Activated effector memory CD4-positive, alpha-beta T cell treated with Interleukin-2 at 50 U/mL for 16 hours (primary cell): ENCODE results near the gene ABCB6.
A peak's percentile ranks its signal among the peaks of the same experiment; 100 is the strongest.

Experiments
- DNase-seq: peaks from one replicate; pipeline ENCODE4 v3.0.0-alpha.2; 2020

The ABCB6 gene

GRCh38 chr2:219245148-219245898, 26.6 kb upstream of the ABCB6 start, which contains the start of the genes GLB1L and STK16:
Gene GLB1L, minus strand, starts transcription at chr2:219245444. Its CDS starts 1,871 bp downstream, at chr2:219243573.
Gene STK16, plus strand, starts transcription at chr2:219245479. Its CDS starts 521 bp downstream, at chr2:219246000.
- DNase-seq = peak; percentile 82

- no peak for DNase-seq
Measured at GRCh38 chr2:219244789-219245147, 26.0 kb upstream of the ABCB6 start.

DNA sequence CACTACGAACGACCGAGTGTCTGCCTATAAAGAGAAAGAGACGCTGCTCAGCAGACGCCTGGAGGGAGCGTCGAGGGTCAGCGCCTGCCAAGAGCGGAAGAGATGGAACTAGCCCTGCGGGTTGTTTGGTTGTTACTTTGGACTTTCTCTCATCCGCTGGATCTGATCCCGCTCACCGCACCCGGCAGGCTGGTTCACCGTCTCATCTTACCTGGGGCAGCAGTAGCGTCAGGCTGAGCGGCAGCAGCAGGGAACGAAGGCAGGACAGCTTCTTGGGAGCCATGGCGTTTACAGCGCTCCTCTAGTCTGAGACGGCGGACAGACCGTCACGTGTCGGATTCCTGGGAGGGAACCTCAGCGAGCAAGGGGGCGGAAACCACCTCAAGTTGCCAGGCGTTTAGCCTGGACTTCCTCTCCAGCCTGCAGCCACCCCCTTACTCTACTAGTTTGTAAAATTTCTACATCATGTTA, 24.6 kb upstream of the ABCB6 start:
- no peak for DNase-seq

- no peak for DNase-seq
Measured at GRCh38 chr2:219234331-219234730, 15.6 kb upstream of the ABCB6 start.

- peak; percentile 30 for DNase-seq
Measured at GRCh38 chr2:219230059-219230540, 11.3 kb upstream of the ABCB6 start.

GRCh38 chr2:219229305-219230058, 10.7 kb upstream of the ABCB6 start, which contains the start of the genes ANKZF1 and ATG9A:
Gene ANKZF1, plus strand, starts transcription at chr2:219229806. Its CDS starts 452 bp downstream, at chr2:219230258.
Gene ATG9A, minus strand, starts transcription at chr2:219229636. Its CDS starts 1,612 bp downstream, at chr2:219228024.
- DNase-seq = peak; percentile 98

DNA sequence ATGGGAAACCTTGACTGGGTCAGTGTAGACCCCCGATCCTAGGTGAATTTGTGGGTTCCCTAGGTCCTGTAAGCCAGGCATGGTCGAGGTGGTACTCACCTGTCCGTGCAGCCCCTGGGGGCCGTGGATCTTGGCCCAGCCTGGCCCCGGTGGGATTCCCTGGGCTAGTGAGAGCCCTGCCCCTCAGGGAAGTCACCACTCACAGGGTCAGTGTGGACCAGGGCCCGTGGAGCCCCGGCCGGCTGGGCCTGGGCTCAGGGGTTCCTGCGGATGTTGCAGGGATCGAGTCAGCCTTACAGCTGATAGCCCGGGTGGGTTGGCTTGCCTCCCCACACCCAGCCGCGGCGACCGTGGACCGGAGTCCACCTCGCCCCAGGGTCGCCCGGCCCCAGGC, 10.2 kb upstream of the ABCB6 start:
- no peak for DNase-seq

DNA sequence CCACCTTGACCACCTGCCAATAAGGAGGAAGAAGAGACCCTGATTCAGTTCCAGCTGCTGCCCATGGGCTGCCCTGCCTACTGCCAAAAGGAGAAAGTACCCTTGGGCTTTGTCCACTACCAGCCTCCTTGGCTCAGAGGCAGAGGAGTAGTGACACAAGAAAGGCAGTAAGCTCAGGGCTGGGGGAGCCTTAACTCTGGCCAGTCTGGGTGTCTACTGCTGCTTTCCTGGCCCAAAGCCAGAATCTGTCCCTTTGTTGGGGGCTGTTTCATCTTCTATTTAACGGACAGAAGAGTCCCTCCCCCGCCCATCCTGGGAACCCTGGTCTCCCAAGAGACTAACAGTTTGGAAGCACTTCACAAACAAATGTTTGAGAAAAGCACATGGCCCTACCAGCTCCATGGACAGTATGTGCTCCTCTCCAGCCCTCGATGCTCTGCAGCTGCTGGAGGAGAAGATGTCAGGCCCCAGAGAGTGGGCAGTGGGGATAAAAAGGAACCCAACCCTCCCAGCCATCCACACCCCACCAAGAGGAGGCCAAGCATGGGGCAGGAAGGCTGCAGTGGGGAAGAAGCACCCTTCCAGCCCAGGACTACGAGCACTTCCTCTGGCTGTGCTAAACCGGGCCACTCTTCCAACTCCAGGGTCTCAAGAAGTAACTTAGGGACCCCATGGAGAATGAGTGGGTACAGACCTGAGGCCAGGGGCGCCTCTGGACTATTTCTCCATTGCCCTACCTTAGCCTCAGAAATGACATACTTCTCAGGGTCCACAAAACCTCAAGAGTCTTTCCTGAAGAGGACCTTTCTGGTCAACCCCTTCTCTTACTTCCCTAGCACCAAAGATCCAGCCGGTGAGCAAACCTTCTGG, 9.5 kb upstream of the ABCB6 start:
- no peak for DNase-seq

GRCh38 chr2:219225350-219225749, 6.6 kb upstream of the ABCB6 start:
- DNase-seq = no peak

DNA sequence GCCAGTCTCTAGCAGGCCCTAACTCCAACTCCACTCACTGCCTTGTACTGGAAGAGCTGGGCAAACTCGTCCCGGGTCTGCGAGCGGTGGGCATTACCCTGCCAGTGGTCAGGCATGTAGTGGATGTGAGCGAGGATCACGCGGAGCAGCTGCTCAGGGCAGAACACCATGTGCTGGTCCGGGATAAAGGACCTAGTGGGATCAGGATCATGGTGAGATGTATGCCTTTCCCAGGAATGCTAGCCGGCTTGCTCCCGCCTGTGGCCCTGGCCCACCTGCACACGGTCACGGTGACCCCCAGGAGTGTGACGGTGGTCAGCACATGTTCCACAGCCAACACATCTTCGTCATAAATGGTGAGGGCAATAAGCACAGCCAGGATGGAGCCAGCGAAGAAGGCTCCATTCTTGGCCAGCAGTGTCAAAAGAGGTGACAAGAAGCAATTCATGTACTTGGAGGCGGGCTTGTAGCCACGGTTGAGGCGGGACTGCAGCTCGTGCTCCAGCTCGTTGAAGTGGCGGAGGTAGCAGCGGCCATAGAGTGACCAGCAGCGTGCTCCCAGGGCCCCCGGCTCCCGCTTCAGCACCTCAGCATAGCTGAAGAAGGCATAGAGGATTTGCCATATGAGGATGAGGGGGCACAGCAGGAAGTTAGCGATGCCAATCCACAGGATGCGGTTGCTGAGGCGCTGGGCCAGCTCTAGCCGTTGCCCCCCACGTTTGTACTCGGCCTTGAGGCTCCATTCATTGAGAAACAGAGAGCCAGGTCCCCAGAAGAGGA, 5.3 kb upstream of the ABCB6 start:
- DNase-seq = no peak

GRCh38 chr2:219221957-219222518, 3.3 kb upstream of the ABCB6 start:
- DNase-seq = no peak

GRCh38 chr2:219220652-219221402, 2.1 kb upstream of the ABCB6 start:
- no peak for DNase-seq

DNA sequence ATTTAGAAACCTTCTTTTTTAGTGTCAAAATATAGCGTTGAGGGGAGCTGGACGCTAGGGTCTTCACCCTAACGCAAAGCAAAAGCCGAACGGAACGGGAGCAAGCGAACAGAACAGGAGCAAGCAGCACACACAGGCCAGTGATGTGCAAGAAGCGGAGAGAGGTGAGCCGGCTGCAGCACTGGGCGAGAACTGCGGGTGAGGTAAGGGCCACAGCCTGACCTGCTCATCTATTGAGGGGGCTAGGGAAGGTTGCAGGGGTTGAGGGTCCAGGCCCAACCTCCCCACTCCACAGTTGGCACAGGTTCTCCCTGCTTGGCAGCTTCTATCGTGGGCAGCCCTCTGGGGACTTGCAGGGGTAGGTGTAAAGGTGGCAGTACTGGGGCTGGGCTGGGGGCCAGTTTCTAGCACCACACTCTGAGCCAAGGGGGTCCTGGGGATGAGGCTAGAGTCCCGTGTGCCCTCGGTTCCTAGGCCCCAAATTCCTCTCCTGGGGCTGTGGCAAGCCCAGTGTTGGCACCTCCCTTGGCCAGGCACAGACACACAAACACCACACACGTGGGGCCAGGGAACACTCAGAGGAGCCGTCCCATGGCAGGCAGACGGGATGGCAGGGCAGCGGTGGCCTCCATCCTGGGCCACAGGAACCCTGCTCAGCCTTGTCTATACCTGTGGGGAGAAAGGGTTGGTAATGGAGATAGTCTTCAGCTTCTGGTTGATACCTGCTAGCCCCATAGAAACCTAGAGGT, 1.2 kb upstream of the ABCB6 start:
- DNase-seq = no peak

GRCh38 chr2:219218217-219218731, 484 bp downstream of the ABCB6 start:
- peak; percentile 8 for DNase-seq

- DNase-seq = no peak
Measured at GRCh38 chr2:219216535-219216915, 2.2 kb downstream of the ABCB6 start.

DNA sequence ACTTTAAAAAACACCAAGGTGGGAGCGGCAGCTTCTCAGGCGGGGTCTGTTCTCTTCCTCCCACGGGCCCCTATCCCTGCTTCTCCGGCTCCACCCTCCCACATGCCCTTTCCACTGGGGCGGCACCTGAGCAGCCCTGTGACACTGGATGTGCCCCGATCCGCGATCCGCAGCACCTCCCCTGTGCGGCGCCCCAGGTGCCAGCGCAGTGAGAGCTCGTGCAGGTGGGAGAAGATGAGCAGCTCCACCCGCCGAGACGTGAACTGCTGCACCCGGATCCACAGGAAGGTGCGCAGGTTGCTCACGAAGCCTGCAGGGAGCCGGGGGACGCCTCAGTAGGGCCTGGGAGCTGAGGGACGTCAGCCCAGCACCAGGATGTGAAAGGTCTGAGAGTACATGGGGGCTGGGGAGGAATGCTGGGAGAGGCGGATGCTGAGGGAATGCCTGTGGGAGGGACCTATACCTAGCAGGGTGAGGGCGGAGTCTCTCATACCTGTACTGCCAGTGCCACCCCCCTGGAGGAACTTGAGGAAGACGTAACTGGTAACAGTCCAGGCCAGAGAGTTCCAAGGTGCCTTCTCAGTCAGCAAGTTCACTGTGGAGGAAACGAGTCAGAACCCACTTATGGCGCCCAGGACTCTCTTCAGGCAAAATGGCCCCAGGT, 2.8 kb downstream of the ABCB6 start:
- DNase-seq = no peak

- DNase-seq = no peak
Measured at GRCh38 chr2:219214786-219215185, 4.0 kb downstream of the ABCB6 start.

DNA sequence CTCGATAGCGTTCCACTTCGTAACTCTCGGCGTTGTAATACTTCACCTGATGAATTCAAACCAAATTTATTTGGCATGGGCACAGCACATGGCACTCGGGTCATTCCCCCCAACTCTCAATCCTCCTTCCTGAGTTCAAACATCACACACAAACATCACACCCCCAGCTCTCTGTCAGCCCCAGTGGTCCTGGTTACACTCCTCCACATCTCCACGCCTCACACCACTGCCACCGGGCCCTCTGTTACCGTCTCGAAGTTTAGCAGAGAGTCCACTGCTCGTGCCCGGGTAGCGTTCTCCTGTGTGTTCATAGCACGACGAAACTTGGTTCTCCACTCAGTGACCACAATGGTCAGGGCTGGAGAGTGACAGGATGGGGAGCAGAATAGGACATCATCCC, 4.6 kb downstream of the ABCB6 start:
- no peak for DNase-seq

- no peak for DNase-seq
Measured at GRCh38 chr2:219213486-219214071, 5.2 kb downstream of the ABCB6 start.
